Measurements from ENCODE around the gene SCG5. TPM values are rescaled to one million over a fixed set of nuclear protein-coding genes. Genes with fewer than 3 reads are reported as not detected.

The SCG5 gene
- polyA plus RNA-seq, 1 of the 3 experiments (the other 2 are of a cell fraction) = 11.0 TPM

GRCh38 chr15:32682977-32683630 lies 41.6 kb downstream of the SCG5 start:
- Histone ChIP-seq H4K20me1 (ENCODE audit: insufficient read depth) (no peaks in the 10 kb centered on the region), H3K9me3 (no peaks in the 10 kb centered on the region), H2AFZ (ENCODE audit: low read depth) (0 out of 2 replicates have a peak overlapping the region, but pooled peaks have one; percentile 19), H3K4me1 (ENCODE audit: control insufficient read depth in 1 of 2, insufficient read depth in 2 of 2, low read depth in 1 of 2, low read length in 1 of 2) (peaks cover 5 to 37% of the 10 kb centered on the region in 2 experiments), H3K4me2 (peak overlapping the region; percentile 13), H3K27ac (ENCODE audit: low read depth in 2 of 2, low read length in 1 of 2) (peak overlapping the region; percentile 56 to 98; a peak in 3 of 4 replicates), H3K36me3 (replicated peaks in 1 of 2; ENCODE audit: control insufficient read depth in 1 of 2, insufficient read depth in 2 of 2, low read length in 1 of 2) (no peaks in the 10 kb centered on the region), H3K27me3 (ENCODE audit: insufficient read depth) (no peaks in the 10 kb centered on the region), H3K79me2 (ENCODE audit: insufficient read depth) (peaks cover 18% of the 10 kb centered on the region; the same call in 1 of the 2 replicates), H3K4me3 (ENCODE audit: low read depth in 2 of 2, low read length in 1 of 2) (no peak overlapping the region), H3F3A (replicated peaks; ENCODE audit: insufficient read depth) (peaks cover 52% of the 10 kb centered on the region), H3K9me2 (no peaks in the 10 kb centered on the region), H3K9ac (peak overlapping the region; percentile 71)
- TF ChIP-seq CHD2 (IDR thresholded peaks at IDR 0.05; ENCODE audit: low read length, partially characterized antibody) (no peak), JUND (IDR thresholded peaks at IDR 0.05) (0 out of 2 replicates have a peak, but pooled peaks have one; percentile 6)
- 95% methylated on average over 2 of the region's 2 CpGs for WGBS (ENCODE audit: low lambda C conversion rate)
- ChIA-PET CTCF (no interaction called here), POLR2A (no interaction called here)
- DNase-seq = no peak

DNA sequence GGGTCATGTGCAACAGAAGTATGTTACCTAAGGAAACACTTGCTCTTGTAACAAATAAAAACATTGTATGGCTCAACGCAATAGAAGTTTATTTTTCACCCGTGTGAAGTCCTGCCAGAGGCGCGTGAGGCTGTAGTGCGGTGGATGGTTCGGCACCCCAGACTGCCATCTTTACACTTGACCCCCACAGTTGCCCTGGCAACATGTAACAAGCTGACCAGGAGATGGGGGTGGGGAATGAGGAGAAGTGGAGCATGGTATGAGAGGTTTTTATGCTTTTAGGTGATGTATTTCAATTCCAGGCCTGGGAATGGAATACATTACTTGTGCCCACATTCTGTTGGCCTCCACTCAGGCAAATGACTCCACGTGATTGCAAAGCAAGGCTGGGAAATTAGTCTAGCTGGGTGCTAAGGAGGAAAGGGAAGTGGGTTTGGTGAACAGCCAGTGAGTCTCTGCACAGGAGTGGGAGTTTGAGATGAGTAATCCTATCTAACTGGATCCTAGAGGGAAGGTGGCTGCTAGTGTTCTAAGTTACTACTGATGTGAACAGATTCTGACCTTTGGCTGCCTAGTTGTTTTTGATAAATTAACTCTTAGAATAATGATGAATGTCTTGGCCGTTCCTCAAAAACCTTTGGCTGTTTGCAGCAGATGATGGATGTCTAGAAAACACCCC lies 42.5 kb downstream of the SCG5 start:
- H3K4me3 ChIP-seq (ENCODE audit: low read depth in 2 of 2, low read length in 1 of 2) = no peak overlapping the region
- no peaks in the 10 kb centered on the region for H4K20me1 ChIP-seq (ENCODE audit: insufficient read depth)
- 74% methylated on average over 8 of the region's 8 CpGs for WGBS (ENCODE audit: low lambda C conversion rate)
- no peak overlapping the region for H2AFZ ChIP-seq (ENCODE audit: low read depth)
- H3F3A ChIP-seq (replicated peaks; ENCODE audit: insufficient read depth) = peaks cover 55% of the 10 kb centered on the region
- H3K9me2 ChIP-seq = no peaks in the 10 kb centered on the region
- no peaks in the 10 kb centered on the region for H3K9me3 ChIP-seq
- H3K9ac ChIP-seq = peak overlapping the region; percentile 71; the same call in 1 of the 2 replicates
- DNase-seq = no peak
- H3K36me3 ChIP-seq (replicated peaks in 1 of 2; ENCODE audit: control insufficient read depth in 1 of 2, insufficient read depth in 2 of 2, low read length in 1 of 2) = no peaks in the 10 kb centered on the region
- no peaks in the 10 kb centered on the region for H3K27me3 ChIP-seq (ENCODE audit: insufficient read depth)
- peak overlapping the region in 1 of 2 experiments; percentile 98; a peak in 3 of 4 replicates for H3K27ac ChIP-seq (ENCODE audit: low read depth in 2 of 2, low read length in 1 of 2)
- POLR2A ChIA-PET = no interaction called here
- CTCF ChIA-PET = no interaction called here
- peak overlapping the region; percentile 35; the same call in 1 of the 2 replicates for H3K4me2 ChIP-seq
- H3K79me2 ChIP-seq (ENCODE audit: insufficient read depth) = peaks cover 18% of the 10 kb centered on the region; the same call in 1 of the 2 replicates
- peaks cover 7 to 37% of the 10 kb centered on the region in 2 experiments for H3K4me1 ChIP-seq (ENCODE audit: control insufficient read depth in 1 of 2, insufficient read depth in 2 of 2, low read depth in 1 of 2, low read length in 1 of 2)
- no peak for TF ChIP-seq SMC3 (IDR thresholded peaks at IDR 0.05; ENCODE audit: low read depth, low read length)
- no peak for TF ChIP-seq CHD2 (IDR thresholded peaks at IDR 0.05; ENCODE audit: low read length, partially characterized antibody)
- TF ChIP-seq USF2 (IDR thresholded peaks at IDR 0.05; ENCODE audit: borderline replicate concordance, low read depth, low read length) = no peak
- TF ChIP-seq, protein P1, sequence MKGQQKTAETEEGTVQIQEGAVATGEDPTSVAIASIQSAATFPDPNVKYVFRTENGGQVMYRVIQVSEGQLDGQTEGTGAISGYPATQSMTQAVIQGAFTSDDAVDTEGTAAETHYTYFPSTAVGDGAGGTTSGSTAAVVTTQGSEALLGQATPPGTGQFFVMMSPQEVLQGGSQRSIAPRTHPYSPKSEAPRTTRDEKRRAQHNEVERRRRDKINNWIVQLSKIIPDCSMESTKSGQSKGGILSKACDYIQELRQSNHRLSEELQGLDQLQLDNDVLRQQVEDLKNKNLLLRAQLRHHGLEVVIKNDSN (IDR thresholded peaks at IDR 0.05; ENCODE audit: borderline replicate concordance, low read depth) = peak; percentile 73; the same call in 1 of the 2 replicates
- no peak for TF ChIP-seq GATA2 (CRISPR knock-in tag; IDR thresholded peaks at IDR 0.05)
- TF ChIP-seq MEF2A (IDR thresholded peaks at IDR 0.05; ENCODE audit: borderline replicate concordance, low read depth) = 0 out of 2 replicates have a peak, but pooled peaks have one; percentile 5
- TF ChIP-seq RCOR1 (IDR thresholded peaks at IDR 0.05; ENCODE audit: low read length) = no peak
- no peak for TF ChIP-seq TAF1 (IDR thresholded peaks at IDR 0.05; ENCODE audit: borderline replicate concordance, low read depth, low read length)
- TF ChIP-seq, protein P2, sequence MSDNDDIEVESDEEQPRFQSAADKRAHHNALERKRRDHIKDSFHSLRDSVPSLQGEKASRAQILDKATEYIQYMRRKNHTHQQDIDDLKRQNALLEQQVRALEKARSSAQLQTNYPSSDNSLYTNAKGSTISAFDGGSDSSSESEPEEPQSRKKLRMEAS (IDR thresholded peaks at IDR 0.05; ENCODE audit: low read depth) = peak; percentile 80
- peak; percentile 59 for TF ChIP-seq JUND (IDR thresholded peaks at IDR 0.05)
- TF ChIP-seq EZH2phosphoT487 (IDR thresholded peaks at IDR 0.05; ENCODE audit: borderline replicate concordance, low read depth) = no peak
- TF ChIP-seq MXI1 (IDR thresholded peaks at IDR 0.05; ENCODE audit: low read depth, low read length) = no peak
- TF ChIP-seq YY1 (IDR thresholded peaks at IDR 0.05; ENCODE audit: low read depth) = no peak
- TF ChIP-seq TCF12 (IDR thresholded peaks at IDR 0.05) = peak; percentile 74
- TF ChIP-seq EP300 (IDR thresholded peaks at IDR 0.05; ENCODE audit: borderline replicate concordance in 1 of 2, low read depth in 1 of 2, low read length in 1 of 2) = peak in 1 of 2 experiments; percentile 68; a peak in 1 of 4 replicates
- TF ChIP-seq FOSL2 (IDR thresholded peaks at IDR 0.05; ENCODE audit: borderline replicate concordance, low read depth) = peak; percentile 24; the same call in 1 of the 2 replicates
- TF ChIP-seq, protein P3, sequence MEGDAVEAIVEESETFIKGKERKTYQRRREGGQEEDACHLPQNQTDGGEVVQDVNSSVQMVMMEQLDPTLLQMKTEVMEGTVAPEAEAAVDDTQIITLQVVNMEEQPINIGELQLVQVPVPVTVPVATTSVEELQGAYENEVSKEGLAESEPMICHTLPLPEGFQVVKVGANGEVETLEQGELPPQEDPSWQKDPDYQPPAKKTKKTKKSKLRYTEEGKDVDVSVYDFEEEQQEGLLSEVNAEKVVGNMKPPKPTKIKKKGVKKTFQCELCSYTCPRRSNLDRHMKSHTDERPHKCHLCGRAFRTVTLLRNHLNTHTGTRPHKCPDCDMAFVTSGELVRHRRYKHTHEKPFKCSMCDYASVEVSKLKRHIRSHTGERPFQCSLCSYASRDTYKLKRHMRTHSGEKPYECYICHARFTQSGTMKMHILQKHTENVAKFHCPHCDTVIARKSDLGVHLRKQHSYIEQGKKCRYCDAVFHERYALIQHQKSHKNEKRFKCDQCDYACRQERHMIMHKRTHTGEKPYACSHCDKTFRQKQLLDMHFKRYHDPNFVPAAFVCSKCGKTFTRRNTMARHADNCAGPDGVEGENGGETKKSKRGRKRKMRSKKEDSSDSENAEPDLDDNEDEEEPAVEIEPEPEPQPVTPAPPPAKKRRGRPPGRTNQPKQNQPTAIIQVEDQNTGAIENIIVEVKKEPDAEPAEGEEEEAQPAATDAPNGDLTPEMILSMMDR (IDR thresholded peaks at IDR 0.05) = no peak
- TF ChIP-seq RAD21 (IDR thresholded peaks at IDR 0.05; ENCODE audit: low read length) = no peak
- TF ChIP-seq TEAD4 (IDR thresholded peaks at IDR 0.05; ENCODE audit: borderline replicate concordance, insufficient read depth) = peak; percentile 22; the same call in 1 of the 2 replicates
- no peak for TF ChIP-seq POLR2AphosphoS5 (IDR thresholded peaks at IDR 0.05; ENCODE audit: low read depth, low read length)
- TF ChIP-seq GABPA (IDR thresholded peaks at IDR 0.05; ENCODE audit: low read depth) = no peak

Data from SK-N-SH (cell line).